Upper lobe of right lung (tissue), 1 donor: ENCODE data around the gene PAGR1. TPM values are rescaled to one million over a fixed set of nuclear protein-coding genes. Genes with fewer than 3 reads are reported as not detected.
"Not testable (repeated sequence)": the region's sequence is repeated elsewhere in the genome, so short reads cannot be mapped to it uniquely, and the experiment has no call there.

ENCODE experiments used
- ATAC-seq: fragments of 200-7000 bp; cut with Tn5 transposase; one replicate; pipeline ENCODE4 v1.9.1; 2020; ENCODE audit warnings: mild to moderate bottlenecking, moderate library complexity
- DNase-seq: peaks from one replicate; pipeline ENCODE4 v3.0.0-alpha.2; 2020
- H3K27ac ChIP-seq: fragments of 200-600 bp; one replicate; pipeline ENCODE4 v1.8.0; 2022
- H3K27me3 ChIP-seq: fragments of 200-600 bp; one replicate; pipeline ENCODE4 v1.8.0; 2022; ENCODE audit warnings: mild to moderate bottlenecking
- H3K36me3 ChIP-seq: fragments of 200-600 bp; one replicate; pipeline ENCODE4 v1.8.0; 2022
- H3K4me1 ChIP-seq: fragments of 200-600 bp; one replicate; pipeline ENCODE4 v1.8.0; 2022
- H3K4me3 ChIP-seq: fragments of 200-600 bp; one replicate; pipeline ENCODE4 v1.8.0; 2022; ENCODE audit warnings: mild to moderate bottlenecking
- H3K9me3 ChIP-seq: fragments of 200-600 bp; one replicate; pipeline ENCODE4 v1.8.0; 2022
- CTCF ChIP-seq: fragments of 200-600 bp; IDR thresholded peaks from one replicate; pipeline ENCODE4 v1.8.0; 2022; ENCODE audit warnings: antibody characterized with exemption
- intact Hi-C: fragments of 100-400 bp; cut with DNase I; formaldehyde crosslinking; loops from one replicate; pipeline ENCODE4 v1.11.0; 2022
- total RNA-seq: library from RNA; stranded (reverse); fragmentation: NEBNext Ultra II Directional; extraction: Animal tissue kit (Norgen Biotek cat#: 25700); gene quantifications from one replicate; pipeline ENCODE4 v1.2.1, GENCODE V29; 2021
- donor health status: DM: no; HTN: yes; CAD: no; lungs with severe emphysema.

Gene PAGR1
- total RNA-seq, 1 donor from 2014 or later = 15.2 TPM

DNA sequence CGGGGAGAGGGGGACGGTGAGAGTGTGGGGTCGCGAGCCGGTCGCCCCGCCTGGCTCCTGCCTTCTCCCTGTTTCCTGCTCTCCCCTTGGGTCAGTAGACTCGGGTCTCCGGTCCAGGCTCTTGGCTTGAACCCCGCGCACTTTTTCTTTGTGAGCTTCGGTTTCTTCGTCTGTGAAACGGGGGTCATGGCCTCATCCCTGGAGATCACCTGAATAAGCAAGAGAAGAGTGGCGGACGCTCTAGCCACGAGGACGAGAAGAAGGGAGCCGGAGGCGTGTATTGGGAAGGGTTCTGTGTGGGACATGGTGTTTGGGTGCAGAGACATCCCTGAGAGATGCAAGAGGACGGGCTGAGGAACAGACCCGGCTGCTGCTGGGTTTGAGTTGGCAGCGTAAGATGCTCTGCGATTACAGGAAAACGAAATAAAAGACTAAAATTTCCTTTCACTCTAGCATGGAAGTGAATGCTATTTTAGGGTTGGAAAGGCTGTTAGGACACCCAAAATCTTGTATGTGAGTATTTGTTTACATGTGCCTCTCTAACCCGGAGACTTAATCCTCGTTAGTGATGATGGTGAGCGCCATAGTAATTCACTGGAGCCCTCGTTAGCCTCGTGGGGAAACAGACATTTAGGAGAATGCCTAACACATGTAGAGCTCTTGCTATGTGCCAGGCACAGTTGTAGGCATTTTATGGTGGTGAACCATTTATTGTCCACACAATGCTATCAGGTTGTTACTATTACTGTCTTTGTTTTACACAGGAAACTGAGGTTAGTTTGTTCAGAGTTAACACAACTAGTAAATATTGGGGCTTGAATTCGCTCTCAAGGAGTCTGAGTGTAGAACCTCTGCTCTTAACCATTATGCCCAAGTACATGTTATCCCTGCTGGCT is 24.8 kb upstream of the PAGR1 start:
- H3K4me3 ChIP-seq = peak overlapping the region; percentile 93
- ATAC-seq (no peak), DNase-seq (no peak)
- TF ChIP-seq CTCF = no peak
- intact Hi-C loops = no loop called here
- no peaks in the 10 kb centered on the region for H3K36me3 ChIP-seq
- H3K4me1 ChIP-seq = peaks cover 14% of the 10 kb centered on the region
- no peaks in the 10 kb centered on the region for H3K27me3 ChIP-seq
- H3K9me3 ChIP-seq = no peaks in the 10 kb centered on the region
- peak overlapping the region; percentile 92 for H3K27ac ChIP-seq

- Histone ChIP-seq H3K4me1 (peaks cover 14% of the 10 kb centered on the region), H3K36me3 (peaks cover 4% of the 10 kb centered on the region), H3K4me3 (no peak overlapping the region), H3K9me3 (no peaks in the 10 kb centered on the region), H3K27me3 (no peaks in the 10 kb centered on the region), H3K27ac (no peak overlapping the region)
- DNase-seq (no peak), ATAC-seq (no peak)
- intact Hi-C loops = no loop called here
- TF ChIP-seq CTCF = no peak
Measured at GRCh38 chr16:29791845-29792807, 23.8 kb upstream of the PAGR1 start.

DNA sequence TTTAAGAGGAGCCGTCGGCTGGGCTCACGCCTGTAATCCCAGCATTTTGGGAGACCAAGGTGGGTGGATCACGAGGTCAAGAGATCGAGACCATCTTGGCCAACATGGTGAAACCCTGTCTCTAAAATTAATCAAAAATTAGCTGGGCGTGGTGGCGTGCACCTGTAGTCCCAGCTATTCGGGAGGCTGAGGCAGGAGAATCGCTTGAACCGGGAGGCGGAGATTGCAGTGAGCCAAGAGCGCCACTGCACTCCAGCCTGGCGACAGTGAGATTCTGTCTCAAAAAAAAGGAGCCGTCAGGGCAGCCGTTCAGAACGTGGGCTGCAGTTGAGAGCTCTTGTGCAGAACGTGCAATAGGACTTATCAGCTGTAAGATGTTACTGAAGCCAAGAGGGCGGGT is 22.8 kb upstream of the PAGR1 start:
- intact Hi-C loops, H3K27me3 ChIP-seq, H3K27ac ChIP-seq, DNase-seq, H3K4me3 ChIP-seq, H3K9me3 ChIP-seq, ATAC-seq: not testable (repeated sequence)
- Histone ChIP-seq H3K4me1 (peaks cover 14% of the 10 kb centered on the region), H3K36me3 (peaks cover 13% of the 10 kb centered on the region)

DNA sequence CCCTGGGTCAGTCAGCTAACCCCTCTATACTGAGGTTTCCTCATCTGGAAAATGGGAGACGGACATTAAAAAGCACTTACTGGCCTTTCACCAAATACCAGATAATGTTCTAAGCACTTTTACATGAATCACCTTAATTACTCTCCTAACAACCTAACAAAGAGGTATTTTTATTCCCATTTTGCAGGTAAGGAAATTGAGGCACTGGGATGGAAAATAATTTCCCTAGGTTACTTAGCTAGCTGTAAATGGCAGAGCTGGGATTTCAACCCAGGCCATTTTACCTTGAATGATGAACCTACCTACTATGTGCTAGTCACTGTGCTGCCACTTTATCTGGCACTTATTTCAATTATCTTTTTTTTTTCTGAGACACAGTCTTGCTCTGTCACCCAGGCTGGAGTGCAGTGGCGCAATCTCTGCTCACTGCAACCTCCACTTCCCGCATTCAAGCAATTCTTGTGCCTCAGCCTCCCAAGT is 21.7 kb upstream of the PAGR1 start:
- no peak for ATAC-seq
- Histone ChIP-seq H3K27ac (no peak overlapping the region), H3K9me3 (no peaks in the 10 kb centered on the region), H3K4me1 (peaks cover 14% of the 10 kb centered on the region), H3K36me3 (peaks cover 23% of the 10 kb centered on the region), H3K4me3 (no peak overlapping the region), H3K27me3 (no peaks in the 10 kb centered on the region)
- intact Hi-C loops = no loop called here
- no peak for TF ChIP-seq CTCF
- no peak for DNase-seq

GRCh38 chr16:29802416-29802935 is 13.5 kb upstream of the PAGR1 start:
- TF ChIP-seq CTCF = no peak
- Histone ChIP-seq H3K27me3 (no peaks in the 10 kb centered on the region), H3K9me3 (no peaks in the 10 kb centered on the region), H3K36me3 (peaks cover 25% of the 10 kb centered on the region), H3K4me3 (no peak overlapping the region), H3K4me1 (peaks cover 11% of the 10 kb centered on the region), H3K27ac (no peak overlapping the region)
- intact Hi-C loops = no loop called here
- DNase-seq = no peak
- ATAC-seq = no peak
